ENCODE data around the gene FAM222B.
A peak's percentile ranks its signal among the peaks of the same experiment; 100 is the strongest.
"Not testable (repeated sequence)": the region's sequence is repeated elsewhere in the genome, so short reads cannot be mapped to it uniquely, and the experiment has no call there.

FAM222B gene

DNA sequence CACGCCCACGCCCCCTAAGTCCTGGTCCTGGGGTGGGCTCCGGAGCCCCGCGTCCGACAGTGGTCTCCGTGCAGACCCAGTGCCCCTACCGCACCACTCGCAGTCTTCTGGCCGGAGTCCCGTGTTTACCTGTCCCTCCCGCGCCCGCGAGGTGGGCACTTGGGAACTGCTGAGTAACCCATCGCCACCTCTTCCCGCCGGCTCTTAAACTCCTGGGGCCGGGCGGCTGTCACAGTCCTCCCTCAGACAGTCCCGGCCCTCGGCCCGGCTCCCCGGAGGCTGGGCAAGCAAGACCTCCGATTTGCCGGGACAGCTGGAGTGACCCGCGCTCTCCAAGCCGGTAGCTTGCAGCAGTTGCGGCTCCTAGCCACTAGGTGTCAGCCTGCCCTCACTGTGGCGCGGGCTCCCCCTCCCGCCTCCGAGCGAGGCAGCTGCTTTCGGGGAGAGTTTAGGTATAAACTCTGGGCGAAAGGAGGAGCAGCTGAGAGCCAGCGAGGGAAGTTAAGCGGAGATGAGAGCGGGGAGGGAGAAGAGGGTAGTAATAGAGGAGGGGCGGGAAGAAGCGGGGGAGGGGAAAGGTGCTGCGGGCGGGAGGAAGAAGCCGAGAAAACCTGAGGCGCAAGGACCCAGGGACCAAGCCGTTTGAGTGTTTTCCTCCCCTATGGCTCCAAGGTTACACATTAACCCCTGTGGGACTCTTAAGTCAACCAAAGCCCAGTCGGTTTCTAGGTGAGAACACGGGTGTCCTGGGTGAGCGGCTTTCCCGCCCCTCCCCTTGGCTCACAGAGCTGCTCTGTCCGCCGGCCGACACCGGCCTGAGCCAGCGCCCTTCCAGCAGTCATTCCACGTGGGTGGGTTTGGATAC, 115.7 kb downstream of the FAM222B start:
- peak; percentile 83 for DNase-seq (ENCODE audit: low read depth)

- peak; percentile 64 for DNase-seq (ENCODE audit: low read depth)
Measured at GRCh38 chr17:28726226-28726626, 116.4 kb downstream of the FAM222B start, which contains the start of gene TLCD1. TSS of gene TLCD1 (minus strand) at chr17:28726233. CDS start at chr17:28726097, 136 bp downstream.

DNA sequence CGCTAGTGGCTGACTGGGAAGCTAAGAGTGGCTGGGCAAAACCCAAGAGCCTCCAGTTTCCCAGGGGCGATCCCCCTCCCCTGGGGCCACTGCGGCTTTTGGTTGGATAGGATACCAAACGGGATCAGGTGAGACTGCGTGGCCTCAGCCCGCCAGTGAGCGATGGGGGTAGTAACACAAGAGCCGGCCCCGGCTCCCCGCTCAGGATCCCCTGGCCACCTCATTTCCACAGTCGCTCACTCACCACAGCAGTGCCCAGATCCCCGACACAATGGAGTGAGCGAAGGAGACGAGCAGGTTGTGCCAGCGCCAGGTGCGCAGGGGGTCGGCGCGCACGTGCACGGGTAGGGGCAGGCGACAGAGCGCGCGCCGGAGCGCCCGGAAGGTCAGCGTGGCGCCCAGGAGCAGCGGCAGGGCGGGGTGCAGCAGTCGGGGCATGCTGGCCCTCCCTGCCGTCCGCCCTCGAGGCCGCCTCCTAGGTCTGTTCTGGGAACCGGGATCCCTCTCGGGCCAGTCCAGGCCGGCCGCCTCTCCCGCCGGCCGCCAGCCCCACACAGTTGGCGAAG, 116.8 kb downstream of the FAM222B start:
- DNase-seq (ENCODE audit: low read depth): no peak

- no peak for DNase-seq (ENCODE audit: low read depth)
Measured at GRCh38 chr17:28725166-28725659, 117.4 kb downstream of the FAM222B start.

GRCh38 chr17:28724500-28725165, 118.0 kb downstream of the FAM222B start:
- no peak for DNase-seq (ENCODE audit: low read depth)

- DNase-seq (ENCODE audit: low read depth): not testable (repeated sequence)
Measured at GRCh38 chr17:28723836-28724499, 118.6 kb downstream of the FAM222B start.

DNA sequence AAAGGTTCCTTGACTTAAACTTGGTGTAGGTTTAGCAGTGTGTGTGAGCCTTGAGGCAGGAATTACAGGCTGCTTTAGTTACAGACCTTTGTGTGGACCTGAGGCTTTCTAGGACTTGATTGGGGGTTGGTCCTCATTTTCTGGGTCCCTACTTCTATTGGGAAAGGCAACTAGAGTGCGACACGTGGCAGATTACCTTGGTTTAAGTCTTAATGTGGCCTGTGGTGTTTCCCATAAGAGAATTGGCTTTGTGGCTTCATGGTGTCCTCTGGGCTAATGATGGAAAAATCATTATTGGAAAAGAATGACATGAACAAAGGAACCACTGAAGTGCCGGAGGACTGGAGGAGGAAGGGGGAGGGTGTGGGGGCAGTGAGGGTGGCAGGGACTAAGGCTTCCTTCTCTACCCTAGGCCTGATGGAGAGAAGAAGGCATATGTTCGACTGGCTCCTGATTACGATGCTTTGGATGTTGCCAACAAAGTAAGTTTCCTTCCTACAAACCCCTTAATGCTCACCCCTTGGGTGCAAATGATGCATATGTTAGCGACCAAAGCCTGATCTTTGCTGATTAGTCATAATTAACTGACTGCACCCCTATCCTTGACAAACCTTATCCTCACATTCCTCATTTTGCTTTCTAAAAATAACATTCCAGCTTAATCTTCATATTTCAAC, 119.3 kb downstream of the FAM222B start:
- no peak for DNase-seq (ENCODE audit: low read depth)

- no peak for DNase-seq (ENCODE audit: low read depth)
Measured at GRCh38 chr17:28722417-28723158, 120.0 kb downstream of the FAM222B start.

- DNase-seq (ENCODE audit: low read depth): not testable (repeated sequence)
Measured at GRCh38 chr17:28720997-28721329, 121.6 kb downstream of the FAM222B start.

GRCh38 chr17:28720247-28720996, 122.2 kb downstream of the FAM222B start:
- no peak for DNase-seq (ENCODE audit: low read depth)

DNA sequence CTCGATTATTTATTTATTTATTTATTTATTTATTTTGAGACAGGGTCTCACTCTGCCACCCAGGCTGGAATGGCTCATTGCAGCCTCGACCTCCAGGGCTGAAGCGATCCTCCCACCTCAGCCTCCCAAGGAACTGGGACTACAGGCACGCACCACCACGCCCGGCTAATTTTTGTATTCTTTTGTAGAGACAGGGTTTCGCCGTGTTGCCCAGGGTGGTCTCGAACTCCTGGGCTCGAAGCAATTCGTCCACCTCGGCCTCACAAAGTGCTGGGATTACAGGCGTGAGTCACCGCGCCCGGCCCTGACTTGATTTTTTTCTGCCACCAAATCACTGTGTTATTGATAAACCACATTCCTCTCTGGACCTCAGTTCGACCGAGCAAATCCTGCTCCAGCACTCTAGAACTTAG, 123.6 kb downstream of the FAM222B start:
- DNase-seq (ENCODE audit: low read depth): no peak

GRCh38 chr17:28718333-28719020, 124.1 kb downstream of the FAM222B start:
- no peak for DNase-seq (ENCODE audit: low read depth)

GRCh38 chr17:28717578-28718332, 124.8 kb downstream of the FAM222B start, which contains the start of gene RAB34:
TSS of gene RAB34 (minus strand) at chr17:28717868. CDS start at chr17:28717266, 602 bp downstream.
- no peak for DNase-seq (ENCODE audit: low read depth)

- DNase-seq (ENCODE audit: low read depth): no peak
Measured at GRCh38 chr17:28716740-28717577, 125.6 kb downstream of the FAM222B start.

DNA sequence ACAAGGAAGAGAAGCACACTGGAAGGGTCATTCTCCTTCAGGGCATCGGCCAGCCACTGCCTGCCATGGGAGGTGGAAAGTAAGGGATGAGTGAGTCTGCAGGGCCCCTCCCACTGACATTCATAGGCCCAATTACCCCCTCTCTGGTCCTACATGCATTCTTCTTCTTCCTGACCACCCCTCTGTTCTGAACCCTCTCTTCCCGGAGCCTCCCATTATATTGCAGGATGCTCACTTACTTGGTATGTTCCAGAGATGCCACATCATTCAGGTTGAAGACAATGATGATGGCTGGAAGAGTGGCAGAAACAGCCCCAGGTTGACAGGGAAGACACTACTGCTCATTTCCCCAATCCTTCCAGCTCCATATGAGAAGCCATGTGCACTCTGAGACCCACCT, 127.4 kb downstream of the FAM222B start:
- no peak for DNase-seq (ENCODE audit: low read depth)

DNA sequence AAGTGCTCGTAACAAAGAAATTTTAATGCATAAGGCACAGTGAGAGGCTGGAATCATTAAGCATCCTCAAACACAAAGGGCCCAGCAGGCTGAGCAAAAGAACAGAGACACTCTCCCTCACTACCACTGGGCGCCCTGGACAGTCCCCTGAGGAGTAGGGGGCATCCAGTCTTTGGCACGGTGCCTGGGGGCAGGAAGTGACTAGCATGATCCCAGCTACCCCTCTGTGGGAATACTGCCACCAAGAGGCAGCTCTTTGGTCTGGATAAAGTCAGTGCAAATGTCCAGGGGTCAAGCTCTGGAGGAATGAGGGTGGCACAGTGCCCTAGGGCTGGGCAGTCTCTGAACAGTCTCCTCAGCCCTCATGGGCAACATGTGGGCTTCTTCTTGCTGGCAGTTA, 128.3 kb downstream of the FAM222B start:
- DNase-seq (ENCODE audit: low read depth): no peak

GRCh38 chr17:28712705-28713415, 129.7 kb downstream of the FAM222B start:
- DNase-seq (ENCODE audit: low read depth): no peak
